ENCODE measurements around the gene ZP2. TPM values are rescaled to one million over a fixed set of nuclear protein-coding genes. Genes with fewer than 3 reads are reported as not detected.

ZP2 gene
- total RNA-seq, 4 donors from 2014 or later = not detected

DNA sequence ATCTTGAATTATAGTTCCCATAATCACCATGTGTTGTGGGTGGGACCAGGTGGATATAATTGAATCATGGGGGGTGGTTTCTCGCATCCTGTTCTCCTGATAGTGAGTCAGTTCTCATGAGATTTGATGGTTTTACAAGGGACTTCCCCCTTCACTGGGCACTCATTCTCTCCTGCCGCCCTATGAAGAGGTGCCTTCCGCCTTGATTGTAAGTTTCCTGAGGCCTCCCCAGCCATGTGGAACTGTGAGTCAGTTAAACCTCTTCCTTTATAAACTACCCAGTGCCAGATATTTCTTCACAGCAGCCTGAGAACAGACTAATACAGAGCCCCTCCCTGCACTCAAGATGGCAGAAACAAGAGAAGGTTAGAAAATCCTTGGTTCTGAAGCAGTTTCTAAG is 26.5 kb downstream of the ZP2 start:
- TF ChIP-seq POLR2A (IDR thresholded peaks at IDR 0.05) = no peak
- TF ChIP-seq, protein P1, sequence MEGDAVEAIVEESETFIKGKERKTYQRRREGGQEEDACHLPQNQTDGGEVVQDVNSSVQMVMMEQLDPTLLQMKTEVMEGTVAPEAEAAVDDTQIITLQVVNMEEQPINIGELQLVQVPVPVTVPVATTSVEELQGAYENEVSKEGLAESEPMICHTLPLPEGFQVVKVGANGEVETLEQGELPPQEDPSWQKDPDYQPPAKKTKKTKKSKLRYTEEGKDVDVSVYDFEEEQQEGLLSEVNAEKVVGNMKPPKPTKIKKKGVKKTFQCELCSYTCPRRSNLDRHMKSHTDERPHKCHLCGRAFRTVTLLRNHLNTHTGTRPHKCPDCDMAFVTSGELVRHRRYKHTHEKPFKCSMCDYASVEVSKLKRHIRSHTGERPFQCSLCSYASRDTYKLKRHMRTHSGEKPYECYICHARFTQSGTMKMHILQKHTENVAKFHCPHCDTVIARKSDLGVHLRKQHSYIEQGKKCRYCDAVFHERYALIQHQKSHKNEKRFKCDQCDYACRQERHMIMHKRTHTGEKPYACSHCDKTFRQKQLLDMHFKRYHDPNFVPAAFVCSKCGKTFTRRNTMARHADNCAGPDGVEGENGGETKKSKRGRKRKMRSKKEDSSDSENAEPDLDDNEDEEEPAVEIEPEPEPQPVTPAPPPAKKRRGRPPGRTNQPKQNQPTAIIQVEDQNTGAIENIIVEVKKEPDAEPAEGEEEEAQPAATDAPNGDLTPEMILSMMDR (IDR thresholded peaks at IDR 0.05 in 4 of 5, conservative IDR thresholded peaks at IDR 0.05 in 1 of 5) = no peak
- Histone ChIP-seq H3K27me3 (no peaks in the 10 kb centered on the region), H3K27ac (no peak overlapping the region), H3K4me3 (no peak overlapping the region), H3K9me3 (no peaks in the 10 kb centered on the region), H3K4me1 (no peaks in the 10 kb centered on the region), H3K36me3 (peaks cover 0 to 24% of the 10 kb centered on the region in 2 donors)
- intact Hi-C loops (cut with DNase I; ENCODE audit: low total_unique reads) (loop anchor here (5.0 kb wide), 1 partner anchor 1137 kb away; no protein-coding TSS in a partner anchor), in situ Hi-C loops (cut with MboI; ENCODE audit: low sequenced_read_pairs in 4 of 4) (loop anchor here in 2 of 4 donors (5.0 to 25.0 kb wide), 3 partner anchors 102 to 1152 kb away; partner anchors contain the start of gene CRYM (in 1 of the 2))
- DNase-seq (no peak), ATAC-seq (no peak)

DNA sequence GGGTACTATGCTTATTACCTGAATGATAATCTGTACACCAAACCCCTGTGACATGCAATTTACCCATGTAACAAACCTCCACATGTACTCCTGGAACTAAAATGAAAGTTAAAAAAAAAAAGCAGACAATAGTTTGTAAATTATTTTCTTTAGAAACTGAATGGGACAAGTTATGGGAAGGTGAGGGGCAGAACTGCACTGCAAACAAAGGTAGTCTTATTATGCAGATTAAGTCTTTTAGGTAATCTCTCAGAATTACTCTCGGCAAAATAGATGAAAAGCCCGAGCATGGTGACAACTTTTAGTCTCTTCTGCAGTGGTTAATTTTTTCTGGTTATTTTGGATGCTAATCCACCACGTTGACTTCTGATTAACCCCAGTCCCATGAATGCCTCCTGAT is 27.4 kb downstream of the ZP2 start:
- no peaks in the 10 kb centered on the region for H3K27me3 ChIP-seq
- intact Hi-C loops (cut with DNase I; ENCODE audit: low total_unique reads) (no loop called here), in situ Hi-C loops (cut with MboI; ENCODE audit: low sequenced_read_pairs in 4 of 4) (loop anchor here in 2 of 4 donors (25.0 kb wide), 2 partner anchors 103 to 1153 kb away; partner anchors contain the start of gene CRYM (in 1 of the 2))

DNA sequence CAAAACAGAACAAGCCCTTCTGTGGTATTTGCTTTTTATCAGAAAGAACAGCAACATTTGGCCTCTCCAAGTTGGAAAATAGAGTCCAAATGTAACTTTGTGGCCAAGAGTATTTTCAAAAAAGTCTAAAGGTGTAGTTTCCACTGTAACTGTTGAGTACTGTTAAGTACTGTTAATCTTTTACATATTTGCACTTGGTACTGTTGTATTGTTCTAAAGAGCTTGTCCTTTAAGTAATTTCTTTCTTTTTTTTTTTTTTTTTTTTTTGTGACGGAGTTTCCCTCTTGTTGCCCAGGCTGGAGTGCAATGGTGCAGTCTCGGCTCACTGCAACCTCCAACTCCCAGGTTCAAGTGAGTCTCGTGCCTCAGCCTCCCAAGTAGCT is 31.4 kb downstream of the ZP2 start:
- no peak for TF ChIP-seq POLR2A (IDR thresholded peaks at IDR 0.05)
- TF ChIP-seq, protein P1 (IDR thresholded peaks at IDR 0.05 in 4 of 5, conservative IDR thresholded peaks at IDR 0.05 in 1 of 5) = no peak
- ATAC-seq (no peak), DNase-seq (no peak)
- intact Hi-C loops (cut with DNase I; ENCODE audit: low total_unique reads) = no loop called here
- Histone ChIP-seq H3K4me3 (no peak overlapping the region), H3K27ac (no peak overlapping the region), H3K4me1 (no peaks in the 10 kb centered on the region), H3K36me3 (peaks cover 0 to 60% of the 10 kb centered on the region in 2 donors), H3K27me3 (no peaks in the 10 kb centered on the region), H3K9me3 (no peaks in the 10 kb centered on the region)
- in situ Hi-C loops (cut with MboI; ENCODE audit: low sequenced_read_pairs in 4 of 4) = loop anchor here in 2 of 4 donors (10.0 to 25.0 kb wide), 3 partner anchors 107 to 1495 kb away; partner anchors contain the start of gene CRYM (in 1 of the 2)

More for the DNA sequence above, 27.4 kb downstream of the ZP2 start:
- DNase-seq (no peak), ATAC-seq (no peak)
- H3K9me3 ChIP-seq = no peaks in the 10 kb centered on the region
- no peak overlapping the region for H3K27ac ChIP-seq
- TF ChIP-seq, protein P1 (IDR thresholded peaks at IDR 0.05 in 4 of 5, conservative IDR thresholded peaks at IDR 0.05 in 1 of 5) = no peak
- TF ChIP-seq POLR2A (IDR thresholded peaks at IDR 0.05) = no peak
- no peaks in the 10 kb centered on the region for H3K4me1 ChIP-seq
- peaks cover 0 to 32% of the 10 kb centered on the region in 2 donors for H3K36me3 ChIP-seq
- no peak overlapping the region for H3K4me3 ChIP-seq

DNA sequence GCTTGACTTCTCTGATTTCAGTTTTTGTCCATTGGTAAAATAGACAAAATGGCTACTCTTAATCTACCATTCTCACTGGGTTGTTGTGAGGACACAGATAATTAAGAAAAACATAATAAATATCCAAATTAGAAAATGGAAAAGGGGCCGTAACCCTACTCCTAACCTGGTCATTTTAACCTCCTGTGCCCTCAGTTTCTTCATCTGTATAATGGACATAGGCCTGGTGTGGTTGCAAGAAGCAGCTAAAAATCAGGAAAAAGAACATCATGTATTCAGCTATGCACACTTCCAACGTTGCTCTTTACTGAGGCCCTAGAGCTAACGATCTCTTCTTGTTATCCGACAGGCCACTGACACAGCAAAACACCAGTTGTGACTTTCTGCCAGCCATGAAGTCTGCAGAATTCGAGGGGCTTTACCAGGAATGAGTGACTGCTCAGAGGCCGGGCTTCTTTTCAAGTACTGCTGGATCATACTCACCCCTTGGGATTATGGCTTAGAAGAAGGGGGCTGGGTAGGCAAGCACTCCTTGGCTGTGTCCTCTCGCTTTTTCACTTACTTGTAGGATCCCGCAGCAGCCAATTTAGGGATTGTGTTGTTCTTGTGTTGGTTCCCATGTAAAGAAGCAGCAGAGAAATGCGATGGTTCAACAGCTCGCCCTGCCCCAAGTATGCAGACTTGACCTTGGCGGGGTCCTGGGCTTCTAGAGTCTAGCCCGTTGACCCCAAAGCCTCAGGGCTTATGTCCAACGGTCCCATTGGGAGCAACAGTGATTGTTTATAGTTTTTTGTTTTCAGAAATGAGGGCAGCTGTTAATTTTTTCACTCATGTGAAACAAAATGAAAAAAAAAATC is 32.0 kb downstream of the ZP2 start:
- ATAC-seq (no peak), DNase-seq (no peak)
- intact Hi-C loops (cut with DNase I; ENCODE audit: low total_unique reads) = no loop called here
- no peak overlapping the region for H3K4me3 ChIP-seq
- H3K4me1 ChIP-seq = no peaks in the 10 kb centered on the region
- no peak overlapping the region for H3K27ac ChIP-seq
- TF ChIP-seq, protein P1 (IDR thresholded peaks at IDR 0.05 in 4 of 5, conservative IDR thresholded peaks at IDR 0.05 in 1 of 5) = no peak
- TF ChIP-seq POLR2A (IDR thresholded peaks at IDR 0.05) = no peak
- H3K9me3 ChIP-seq = no peaks in the 10 kb centered on the region
- in situ Hi-C loops (cut with MboI; ENCODE audit: low sequenced_read_pairs in 4 of 4) = loop anchor here in 2 of 4 donors (10.0 to 25.0 kb wide), 3 partner anchors 108 to 1495 kb away; partner anchors contain the start of gene CRYM (in 1 of the 2)
- peaks cover 0 to 66% of the 10 kb centered on the region in 2 donors for H3K36me3 ChIP-seq
- H3K27me3 ChIP-seq = no peaks in the 10 kb centered on the region

Data from gastrocnemius medialis (tissue), 4 donors.